Neural cell (in vitro differentiated cells): ENCODE data around the gene CCNE1. TPM values are rescaled to one million over a fixed set of nuclear protein-coding genes. Genes with fewer than 3 reads are reported as not detected.

Experiments used
- H2AFZ ChIP-seq: fragments of 200-600, 300-800 bp; sonication (generic), shearing (Covaris generic); 2 replicates; pipeline ENCODE4 v1.6.0; 2014; ENCODE audit warnings: low read depth, mild to moderate bottlenecking, antibody characterized with exemption, low read length, moderate library complexity
- H3F3A ChIP-seq: fragments of 200-600 bp; shearing (Covaris generic); 2 replicates; pipeline ENCODE4 v1.6.1; 2016; ENCODE audit warnings: mild to moderate bottlenecking, moderate library complexity, mixed read lengths, antibody characterized with exemption, low read length; ENCODE audit not compliant: insufficient read depth, poor library complexity, severe bottlenecking
- H3K27ac ChIP-seq: fragments of 200-600, 300-800 bp; sonication (generic), shearing (Covaris generic); 2 replicates; pipeline ENCODE4 v1.5.1; 2014; ENCODE audit warnings: mild to moderate bottlenecking, low read length, moderate library complexity
- H3K27me3 ChIP-seq: fragments of 300-800, 200-600 bp; sonication (generic), shearing (Covaris generic); 2 replicates; pipeline ENCODE4 v1.6.0; 2014; ENCODE audit warnings: mild to moderate bottlenecking, low read depth, low read length, moderate library complexity; ENCODE audit not compliant: insufficient read depth
- H3K36me3 ChIP-seq: fragments of 300-800, 200-600 bp; sonication (generic), shearing (Covaris generic); 2 replicates; pipeline ENCODE4 v1.5.1; 2014; ENCODE audit warnings: mild to moderate bottlenecking, antibody characterized with exemption, low read length, moderate library complexity; ENCODE audit not compliant: insufficient read depth
- H3K4me2 ChIP-seq: fragments of 300-800, 200-600 bp; sonication (generic), shearing (Covaris generic); 2 replicates; pipeline ENCODE4 v1.6.0; 2014; ENCODE audit warnings: mild to moderate bottlenecking, low read length
- H3K4me3 ChIP-seq: fragments of 300-800, 200-600 bp; sonication (generic), shearing (Covaris generic); 2 replicates; pipeline ENCODE4 v1.5.1; 2014; ENCODE audit warnings: mild to moderate bottlenecking, low read length, moderate library complexity
- H3K79me2 ChIP-seq: fragments of 200-600 bp; shearing (Covaris generic); replicated peaks from 2 replicates; pipeline ENCODE4 v1.6.0; 2014; ENCODE audit warnings: mild to moderate bottlenecking, low read length, moderate library complexity; ENCODE audit not compliant: insufficient read depth
- H3K9ac ChIP-seq: fragments of 300-800, 200-600 bp; sonication (generic), shearing (Covaris generic); 2 replicates; pipeline ENCODE4 v1.6.1; 2016; ENCODE audit warnings: mild to moderate bottlenecking, low read length, mixed read lengths
- H3K9me2 ChIP-seq: fragments of 200-600 bp; shearing (Covaris generic); 2 replicates; pipeline ENCODE4 v1.6.1; 2016; ENCODE audit warnings: mild to moderate bottlenecking, low read length, mixed read lengths; ENCODE audit not compliant: insufficient read depth
- H3K9me3 ChIP-seq: fragments of 200-600, 300-800 bp; sonication (generic), shearing (Covaris generic); 2 replicates; pipeline ENCODE4 v1.6.1; 2016; ENCODE audit warnings: mild to moderate bottlenecking, mixed run types, low read length, moderate library complexity, mixed read lengths
- H4K20me1 ChIP-seq: fragments of 200-600 bp; shearing (Covaris generic); 2 replicates; pipeline ENCODE4 v1.6.1; 2016; ENCODE audit warnings: mild to moderate bottlenecking, mixed run types; ENCODE audit not compliant: insufficient read depth
- EP300 ChIP-seq: fragments of 450-650 bp; conservative IDR thresholded peaks from 2 replicates; pipeline ENCODE4 v1.6.1; 2014; ENCODE audit warnings: antibody characterized with exemption, mild to moderate bottlenecking, moderate library complexity; ENCODE audit not compliant: poor library complexity, severe bottlenecking
- EZH2 ChIP-seq: fragments of 200-600, 300-800 bp; shearing (Covaris generic), sonication (generic); IDR thresholded peaks from 2 replicates; pipeline ENCODE4 v1.6.1; 2014; ENCODE audit warnings: antibody characterized with exemption, low read length, borderline replicate concordance, mild to moderate bottlenecking; ENCODE audit not compliant: insufficient read depth, poor library complexity, severe bottlenecking
- MXI1 ChIP-seq: fragments of 450-650 bp; conservative IDR thresholded peaks from 2 replicates; pipeline ENCODE4 v1.6.1; 2014; ENCODE audit warnings: antibody characterized with exemption, mild to moderate bottlenecking; ENCODE audit not compliant: poor library complexity, severe bottlenecking
- POLR2AphosphoS5 ChIP-seq: IDR thresholded peaks from 2 replicates; pipeline ENCODE4 v1.6.1; 2012
- RAD21 ChIP-seq: fragments of 450-650 bp; conservative IDR thresholded peaks from 2 replicates; pipeline ENCODE4 v1.6.1; 2014; ENCODE audit warnings: antibody characterized with exemption, mild to moderate bottlenecking, moderate library complexity
- SMC3 ChIP-seq: fragments of 450-650 bp; conservative IDR thresholded peaks from 2 replicates; pipeline ENCODE4 v1.6.1; 2014; ENCODE audit warnings: antibody characterized with exemption, mild to moderate bottlenecking, moderate library complexity; ENCODE audit not compliant: poor library complexity
- TAF1 ChIP-seq: IDR thresholded peaks from 2 replicates; pipeline ENCODE4 v1.6.1; 2012; ENCODE audit warnings: low read depth
- polyA plus RNA-seq: library from polyadenylated mRNA; depleted of rRNA; stranded (reverse); fragments of >200 nt; gene quantifications from 2 replicates; pipeline ENCODE4 v1.2.3, GENCODE V29; 2014
- TF ChIP-seq, protein P1 (sequence below): IDR thresholded peaks from 2 replicates; pipeline ENCODE4 v1.6.1; 2012; ENCODE audit warnings: borderline replicate concordance
- TF ChIP-seq, protein P2 (sequence below): fragments of 450-650 bp; IDR thresholded peaks from 2 replicates; pipeline ENCODE4 v1.5.1; 2014; ENCODE audit warnings: antibody characterized with exemption, mild to moderate bottlenecking, moderate library complexity; ENCODE audit not compliant: poor library complexity, severe bottlenecking

The CCNE1 gene
- polyA plus RNA-seq, 1 donor from 2014 or later = 4.1 TPM

DNA sequence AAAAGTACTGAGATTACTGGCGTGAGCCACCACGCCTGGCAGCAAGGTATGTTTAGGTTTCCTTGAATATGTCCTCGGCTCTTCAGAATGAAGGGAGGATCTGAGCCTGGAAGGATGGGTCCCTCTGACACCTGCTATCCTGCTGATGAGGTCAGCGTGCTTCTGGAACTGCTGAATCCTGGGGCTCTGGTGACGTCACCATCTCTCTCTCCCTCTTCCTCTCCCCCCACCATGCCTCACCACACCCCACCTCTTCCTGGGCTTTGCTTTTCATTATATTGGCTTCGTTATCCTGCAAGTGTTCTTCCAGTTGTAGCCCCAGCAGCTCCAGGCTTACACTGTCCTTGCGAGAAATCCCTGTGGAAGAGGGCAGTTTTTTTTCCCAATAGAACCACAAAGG is 49.8 kb downstream of the CCNE1 start:
- Histone ChIP-seq H3K27me3 (no peaks in the 10 kb centered on the region), H3K4me3 (no peak overlapping the region), H3K9ac (no peak overlapping the region), H3K79me2 (no peaks in the 10 kb centered on the region), H3K9me3 (no peaks in the 10 kb centered on the region), H4K20me1 (no peaks in the 10 kb centered on the region), H3F3A (no peaks in the 10 kb centered on the region), H2AFZ (no peak overlapping the region), H3K9me2 (no peaks in the 10 kb centered on the region), H3K36me3 (no peaks in the 10 kb centered on the region), H3K27ac (no peak overlapping the region), H3K4me2 (no peak overlapping the region)
- TF ChIP-seq RAD21 (no peak), EZH2 (no peak), EP300 (no peak), TAF1 (no peak), MXI1 (no peak)
- TF ChIP-seq, protein P1, sequence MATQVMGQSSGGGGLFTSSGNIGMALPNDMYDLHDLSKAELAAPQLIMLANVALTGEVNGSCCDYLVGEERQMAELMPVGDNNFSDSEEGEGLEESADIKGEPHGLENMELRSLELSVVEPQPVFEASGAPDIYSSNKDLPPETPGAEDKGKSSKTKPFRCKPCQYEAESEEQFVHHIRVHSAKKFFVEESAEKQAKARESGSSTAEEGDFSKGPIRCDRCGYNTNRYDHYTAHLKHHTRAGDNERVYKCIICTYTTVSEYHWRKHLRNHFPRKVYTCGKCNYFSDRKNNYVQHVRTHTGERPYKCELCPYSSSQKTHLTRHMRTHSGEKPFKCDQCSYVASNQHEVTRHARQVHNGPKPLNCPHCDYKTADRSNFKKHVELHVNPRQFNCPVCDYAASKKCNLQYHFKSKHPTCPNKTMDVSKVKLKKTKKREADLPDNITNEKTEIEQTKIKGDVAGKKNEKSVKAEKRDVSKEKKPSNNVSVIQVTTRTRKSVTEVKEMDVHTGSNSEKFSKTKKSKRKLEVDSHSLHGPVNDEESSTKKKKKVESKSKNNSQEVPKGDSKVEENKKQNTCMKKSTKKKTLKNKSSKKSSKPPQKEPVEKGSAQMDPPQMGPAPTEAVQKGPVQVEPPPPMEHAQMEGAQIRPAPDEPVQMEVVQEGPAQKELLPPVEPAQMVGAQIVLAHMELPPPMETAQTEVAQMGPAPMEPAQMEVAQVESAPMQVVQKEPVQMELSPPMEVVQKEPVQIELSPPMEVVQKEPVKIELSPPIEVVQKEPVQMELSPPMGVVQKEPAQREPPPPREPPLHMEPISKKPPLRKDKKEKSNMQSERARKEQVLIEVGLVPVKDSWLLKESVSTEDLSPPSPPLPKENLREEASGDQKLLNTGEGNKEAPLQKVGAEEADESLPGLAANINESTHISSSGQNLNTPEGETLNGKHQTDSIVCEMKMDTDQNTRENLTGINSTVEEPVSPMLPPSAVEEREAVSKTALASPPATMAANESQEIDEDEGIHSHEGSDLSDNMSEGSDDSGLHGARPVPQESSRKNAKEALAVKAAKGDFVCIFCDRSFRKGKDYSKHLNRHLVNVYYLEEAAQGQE = no peak
- TF ChIP-seq, protein P2, sequence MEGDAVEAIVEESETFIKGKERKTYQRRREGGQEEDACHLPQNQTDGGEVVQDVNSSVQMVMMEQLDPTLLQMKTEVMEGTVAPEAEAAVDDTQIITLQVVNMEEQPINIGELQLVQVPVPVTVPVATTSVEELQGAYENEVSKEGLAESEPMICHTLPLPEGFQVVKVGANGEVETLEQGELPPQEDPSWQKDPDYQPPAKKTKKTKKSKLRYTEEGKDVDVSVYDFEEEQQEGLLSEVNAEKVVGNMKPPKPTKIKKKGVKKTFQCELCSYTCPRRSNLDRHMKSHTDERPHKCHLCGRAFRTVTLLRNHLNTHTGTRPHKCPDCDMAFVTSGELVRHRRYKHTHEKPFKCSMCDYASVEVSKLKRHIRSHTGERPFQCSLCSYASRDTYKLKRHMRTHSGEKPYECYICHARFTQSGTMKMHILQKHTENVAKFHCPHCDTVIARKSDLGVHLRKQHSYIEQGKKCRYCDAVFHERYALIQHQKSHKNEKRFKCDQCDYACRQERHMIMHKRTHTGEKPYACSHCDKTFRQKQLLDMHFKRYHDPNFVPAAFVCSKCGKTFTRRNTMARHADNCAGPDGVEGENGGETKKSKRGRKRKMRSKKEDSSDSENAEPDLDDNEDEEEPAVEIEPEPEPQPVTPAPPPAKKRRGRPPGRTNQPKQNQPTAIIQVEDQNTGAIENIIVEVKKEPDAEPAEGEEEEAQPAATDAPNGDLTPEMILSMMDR = no peak

DNA sequence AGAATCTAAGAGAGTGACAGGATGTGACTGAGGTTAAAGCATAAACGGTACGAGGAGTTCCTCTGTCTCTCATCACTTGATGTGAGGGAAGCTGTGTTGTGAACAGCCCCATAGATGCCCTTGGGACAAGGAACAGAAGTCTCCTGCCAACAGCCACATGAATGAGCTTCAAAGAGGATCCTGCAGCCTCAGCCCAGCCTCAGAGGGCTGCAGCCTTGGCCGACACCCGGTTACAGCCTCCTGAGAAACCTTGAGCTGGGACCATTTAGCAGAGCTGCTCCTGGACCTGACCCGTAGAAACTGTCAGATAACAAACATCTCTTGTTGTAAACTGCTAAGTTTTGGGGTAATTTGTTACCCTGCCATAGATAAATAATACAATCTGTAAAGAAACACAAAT is 54.2 kb downstream of the CCNE1 start:
- no peak overlapping the region for H3K4me2 ChIP-seq
- no peaks in the 10 kb centered on the region for H4K20me1 ChIP-seq
- H3K9ac ChIP-seq = no peak overlapping the region
- no peaks in the 10 kb centered on the region for H3K27me3 ChIP-seq
- H3K9me2 ChIP-seq = no peaks in the 10 kb centered on the region
- no peaks in the 10 kb centered on the region for H3K36me3 ChIP-seq
- H3K9me3 ChIP-seq = no peaks in the 10 kb centered on the region
- H3F3A ChIP-seq = no peaks in the 10 kb centered on the region
- H2AFZ ChIP-seq = no peak overlapping the region
- no peaks in the 10 kb centered on the region for H3K79me2 ChIP-seq
- H3K4me3 ChIP-seq = no peak overlapping the region
- H3K27ac ChIP-seq = no peak overlapping the region
- no peak for TF ChIP-seq SMC3

DNA sequence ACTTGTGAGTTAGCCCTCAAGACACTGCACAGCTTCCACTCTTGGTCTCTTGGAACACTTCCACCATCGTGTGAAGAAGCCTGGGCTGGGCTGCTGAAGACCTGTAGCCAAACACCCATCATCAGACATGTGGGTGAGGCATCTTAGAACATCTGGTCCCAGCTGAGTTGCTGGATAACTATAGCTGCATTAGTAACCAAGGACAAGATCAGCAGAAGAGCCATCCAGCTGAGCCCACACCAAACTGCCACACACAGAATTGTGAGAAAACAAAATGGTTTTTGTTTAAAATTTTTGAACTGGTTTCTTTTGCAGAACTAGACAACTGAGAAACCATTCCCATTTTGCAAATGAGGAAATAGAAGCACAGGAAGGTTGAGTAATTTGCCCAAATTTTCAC is 56.2 kb downstream of the CCNE1 start:
- Histone ChIP-seq H3K4me3 (no peak overlapping the region), H3K9ac (no peak overlapping the region), H3K36me3 (no peaks in the 10 kb centered on the region), H3F3A (no peaks in the 10 kb centered on the region), H3K27ac (no peak overlapping the region), H4K20me1 (no peaks in the 10 kb centered on the region), H3K4me2 (no peak overlapping the region), H3K27me3 (peaks cover 11% of the 10 kb centered on the region), H3K79me2 (no peaks in the 10 kb centered on the region), H3K9me3 (no peaks in the 10 kb centered on the region), H2AFZ (no peak overlapping the region), H3K9me2 (no peaks in the 10 kb centered on the region)
- no peak for TF ChIP-seq RAD21
- no peak for TF ChIP-seq SMC3
- TF ChIP-seq, protein P1 = no peak
- TF ChIP-seq MXI1 = no peak
- no peak for TF ChIP-seq EP300
- TF ChIP-seq POLR2AphosphoS5 = no peak
- TF ChIP-seq, protein P2 = no peak
- TF ChIP-seq EZH2 = no peak
- no peak for TF ChIP-seq TAF1
